ENCODE measurements around the gene UST.
"Not testable (repeated sequence)": the region's sequence is repeated elsewhere in the genome, so short reads cannot be mapped to it uniquely, and the experiment has no call there.

The UST gene

DNA sequence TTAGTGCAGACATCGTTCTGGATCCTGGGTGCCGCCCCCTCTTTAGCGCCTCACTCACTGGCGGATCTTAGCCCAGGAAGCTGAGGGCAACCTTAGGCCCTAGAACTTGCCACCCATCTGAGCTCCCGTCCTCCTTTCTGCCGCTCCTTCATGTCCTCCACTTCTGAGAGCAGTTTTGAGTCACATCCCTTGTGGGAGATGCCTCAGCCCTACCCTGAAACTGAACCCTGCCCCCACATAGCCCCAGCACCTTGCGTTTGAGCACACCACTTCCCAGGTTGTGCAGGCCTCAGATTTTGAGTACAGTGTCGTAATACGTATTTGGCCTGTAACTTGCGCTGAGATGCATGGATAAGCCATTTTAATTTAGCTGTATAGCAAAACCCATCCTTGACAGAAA, 169.7 kb downstream of the UST start:
- DNase-seq = not testable (repeated sequence)

DNA sequence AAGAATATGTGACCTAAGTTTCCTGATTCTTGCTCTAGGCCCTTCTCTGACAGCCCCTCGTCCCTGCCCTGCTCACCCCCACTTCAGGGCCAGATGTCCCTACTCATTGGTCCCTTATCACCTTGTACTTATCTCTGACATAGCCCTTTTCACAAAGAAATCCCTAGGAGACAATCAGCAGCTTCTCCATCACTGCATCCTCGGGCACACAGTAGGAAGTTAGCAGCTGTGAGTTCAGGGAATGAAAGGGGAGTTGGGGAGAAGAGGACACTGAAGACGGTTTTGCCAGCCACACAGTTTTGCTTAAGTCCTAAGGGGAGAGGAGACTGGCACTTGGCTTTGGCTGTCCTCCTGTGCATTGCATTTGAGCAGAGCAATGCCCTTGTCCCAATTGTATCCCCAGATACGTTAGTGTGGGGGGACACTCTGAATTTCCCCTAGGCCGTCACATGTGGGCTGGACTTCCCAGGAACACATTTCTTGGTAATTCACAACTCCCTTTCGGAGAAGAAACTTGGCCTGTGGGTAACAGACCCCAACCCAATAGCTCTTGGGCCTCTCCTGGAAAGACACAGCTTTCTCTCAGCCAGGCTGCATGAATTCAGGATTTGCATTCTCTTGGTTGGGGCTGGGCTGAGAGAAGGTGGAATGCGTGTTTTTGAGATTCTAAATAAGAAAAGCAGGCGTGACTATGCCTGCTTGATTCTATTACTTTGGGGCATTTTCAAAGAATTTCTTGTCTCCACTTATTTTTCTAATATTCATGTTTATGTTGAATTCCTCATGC, 177.6 kb downstream of the UST start:
- DNase-seq = no peak

DNA sequence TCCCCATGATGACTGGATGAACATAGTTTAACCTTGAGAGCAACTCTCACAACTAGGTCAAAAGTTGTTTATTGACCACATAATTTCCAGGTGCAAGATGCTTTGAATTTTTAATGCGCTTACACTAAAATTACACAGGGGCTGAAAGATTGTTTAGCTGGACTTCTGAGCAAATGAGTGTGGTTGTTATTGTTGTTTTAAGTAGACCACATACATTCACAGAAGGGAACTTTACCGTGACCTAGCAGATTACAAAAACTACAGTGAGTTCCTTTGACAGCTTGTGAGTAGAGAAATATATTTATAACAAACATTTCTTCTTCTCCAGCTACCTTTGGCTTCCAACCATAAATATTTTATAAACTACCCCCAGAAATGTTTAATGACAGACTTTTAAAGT, 178.9 kb downstream of the UST start:
- no peak for DNase-seq

DNA sequence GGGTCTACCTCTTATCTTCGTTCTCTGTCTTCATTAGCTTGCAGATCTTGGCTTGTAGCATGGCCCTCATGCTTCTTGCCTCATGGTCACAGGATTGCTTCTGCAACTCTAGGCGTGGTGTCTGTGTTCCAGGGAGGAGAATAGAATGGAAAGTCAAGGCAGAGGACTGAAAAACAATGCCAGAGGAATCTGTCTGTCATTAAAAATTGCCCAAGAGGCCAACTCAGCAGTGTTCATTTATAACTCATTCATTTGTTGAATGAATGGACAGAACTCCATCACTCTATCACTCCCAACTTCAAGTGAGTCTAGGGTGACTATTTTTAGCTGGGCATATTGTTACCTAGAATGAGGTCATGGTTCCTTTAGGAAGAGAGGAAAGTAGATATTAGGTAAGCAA, 179.6 kb downstream of the UST start:
- DNase-seq = no peak

DNA sequence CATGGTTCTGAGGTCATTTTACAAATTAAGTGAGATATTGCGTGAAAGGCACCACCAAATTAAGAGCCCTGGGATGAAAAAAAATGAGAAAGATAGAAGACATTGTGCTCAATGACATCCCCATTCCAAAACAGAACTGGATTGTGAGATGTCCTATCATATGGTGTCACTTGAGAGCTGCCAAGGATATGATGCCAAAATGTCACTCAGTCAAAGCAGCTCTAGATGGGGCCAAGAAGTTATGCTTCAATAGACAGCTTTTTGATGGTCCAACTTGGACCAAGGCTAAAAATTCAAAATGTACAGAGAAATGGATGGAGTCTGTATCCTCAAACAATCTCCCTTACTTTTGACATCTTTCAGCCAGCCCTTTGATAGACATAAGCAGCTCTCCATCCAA, 180.8 kb downstream of the UST start:
- DNase-seq = no peak

DNA sequence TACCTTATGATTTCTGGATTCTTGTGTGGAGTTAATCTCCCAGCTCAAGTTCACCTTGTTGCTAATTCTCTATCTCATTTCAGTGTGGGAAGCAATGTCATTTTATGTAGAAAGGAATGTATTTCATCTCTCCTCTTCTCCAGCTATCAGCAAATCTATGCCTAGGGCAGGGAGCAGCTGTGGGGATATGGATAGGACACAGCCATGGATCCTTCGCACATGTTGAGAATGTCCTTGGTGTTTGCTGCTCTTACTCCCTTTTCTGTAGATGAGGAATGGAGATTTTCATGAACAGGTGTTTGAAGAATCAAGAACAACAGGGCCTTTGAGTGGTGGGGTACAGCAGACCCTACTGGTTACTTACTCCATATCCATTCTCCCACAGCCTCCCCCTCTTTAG, 182.0 kb downstream of the UST start:
- no peak for DNase-seq

DNA sequence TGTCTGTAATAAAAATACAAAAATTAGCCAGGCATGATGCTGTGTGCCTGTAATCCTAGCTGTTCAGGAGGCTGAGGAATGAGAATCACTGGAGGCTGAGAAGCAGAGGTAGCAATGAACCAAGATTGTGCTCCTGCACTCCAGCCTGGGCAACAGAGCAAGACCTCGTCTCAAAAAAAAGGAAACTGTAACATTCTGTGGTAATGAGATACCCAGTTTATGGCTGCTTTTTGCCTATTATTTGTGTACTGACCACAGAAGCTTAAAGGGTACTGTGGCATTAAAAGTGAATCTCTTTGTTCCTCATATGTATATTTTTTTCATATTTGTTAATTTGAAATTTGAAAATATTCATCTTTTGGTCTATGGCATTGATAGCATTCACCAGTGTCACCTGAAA, 185.4 kb downstream of the UST start:
- no peak for DNase-seq

DNA sequence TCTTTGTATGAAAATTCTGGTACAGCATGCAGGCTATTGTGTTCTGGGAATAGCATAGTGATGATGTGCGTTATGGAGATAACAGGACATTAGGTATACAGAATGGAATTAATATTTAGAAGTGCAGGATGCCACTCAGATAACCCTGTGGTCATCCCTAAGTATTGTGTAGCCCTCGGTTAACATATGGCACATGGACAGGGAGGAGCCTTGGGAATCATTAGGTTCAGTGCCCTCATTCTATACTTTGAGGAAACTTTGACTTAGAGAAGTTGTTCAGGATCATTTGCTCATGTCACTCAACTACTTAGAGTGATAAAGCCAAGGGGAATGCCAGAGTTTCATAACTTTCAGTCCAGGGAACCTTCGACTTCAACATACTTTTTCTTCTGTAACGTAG, 185.9 kb downstream of the UST start:
- DNase-seq = no peak

DNA sequence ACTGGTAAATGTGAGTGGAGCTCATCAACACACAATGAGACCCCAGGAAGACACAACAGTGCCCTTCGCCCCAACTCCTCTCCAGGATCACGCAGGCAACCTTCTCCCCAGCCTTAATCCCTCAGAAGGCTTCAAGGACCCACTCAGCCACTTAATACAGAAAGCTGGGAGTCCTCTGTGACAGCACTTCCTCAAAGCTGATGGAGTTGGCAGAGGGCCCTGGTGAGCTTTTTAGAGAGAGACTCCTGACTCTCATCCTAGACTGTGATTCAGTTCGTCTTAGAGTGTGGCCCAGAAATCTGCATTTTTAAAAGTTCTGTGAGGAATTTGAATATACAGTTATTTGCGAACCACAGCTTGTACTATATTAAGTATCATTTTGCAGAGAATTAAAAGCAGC, 187.7 kb downstream of the UST start:
- no peak for DNase-seq

DNA sequence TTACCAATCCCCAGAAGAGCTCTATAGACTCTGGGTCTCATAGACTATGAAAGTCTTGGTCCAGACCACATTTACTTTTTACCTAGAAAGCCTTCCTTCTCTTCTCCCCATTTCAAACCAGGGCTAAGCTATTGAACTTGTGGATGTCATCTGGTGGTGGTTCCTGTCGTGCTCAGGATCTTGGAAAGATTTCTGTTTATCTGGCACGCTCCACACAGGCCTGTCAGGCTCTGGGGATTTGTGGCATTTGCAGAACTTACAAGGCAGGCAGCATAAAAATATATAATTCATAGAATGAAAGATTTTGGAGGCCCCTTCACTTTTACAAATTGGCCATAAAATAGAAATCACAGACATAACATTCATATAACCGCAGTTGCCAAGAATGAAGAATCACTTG, 188.1 kb downstream of the UST start:
- no peak for DNase-seq

DNA sequence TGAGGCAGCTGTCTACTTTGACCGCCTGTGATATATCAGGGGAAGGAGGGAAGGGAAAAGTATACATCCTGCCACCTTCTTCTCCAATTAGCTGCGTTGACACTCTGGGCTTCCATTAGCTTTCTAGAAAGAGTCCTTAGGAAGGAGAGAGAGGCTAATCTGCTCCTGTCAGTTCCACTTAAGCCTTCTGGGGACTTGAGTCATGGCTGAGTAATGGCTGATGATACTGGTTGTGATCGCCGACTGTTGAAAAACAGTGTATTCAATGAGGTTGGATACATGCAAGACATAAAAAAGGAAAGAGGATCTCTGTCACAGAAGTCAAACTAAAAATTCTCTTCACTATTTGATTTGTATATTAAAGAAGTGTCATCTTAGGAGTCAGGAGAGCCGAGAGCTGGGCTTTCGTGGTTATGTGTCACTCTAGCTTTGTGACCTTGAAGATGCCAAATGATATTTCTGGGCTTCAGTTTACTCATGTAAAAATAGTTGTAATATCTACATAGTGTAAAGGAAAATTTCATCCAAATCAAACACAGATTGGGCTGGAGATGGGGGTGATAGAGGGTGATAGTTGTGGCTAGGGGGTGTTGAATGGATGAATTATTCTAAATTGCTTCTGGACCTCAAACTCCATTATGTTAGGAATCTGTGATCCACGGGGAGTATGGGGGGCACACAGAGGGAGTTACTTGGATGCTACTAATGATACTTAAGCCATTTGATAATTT, 189.0 kb downstream of the UST start:
- DNase-seq = no peak

DNA sequence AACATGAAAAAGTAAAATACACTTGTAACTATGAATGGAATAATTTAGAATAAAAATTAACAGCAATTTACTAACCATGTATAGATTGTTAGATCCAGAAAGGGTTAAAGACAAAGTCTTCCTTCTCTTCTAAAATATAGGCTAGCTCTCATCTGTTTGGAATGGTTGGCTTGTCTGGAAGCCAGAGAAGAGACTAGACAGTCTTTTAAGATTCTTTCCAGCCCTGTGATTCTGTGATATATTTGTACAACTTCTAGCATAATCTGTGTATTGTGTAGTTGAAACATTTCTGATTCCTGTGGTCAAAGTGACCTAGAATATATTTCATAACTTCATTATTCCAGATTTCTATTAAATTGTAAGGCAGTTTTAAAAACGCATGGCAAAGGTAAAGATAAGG, 196.6 kb downstream of the UST start:
- no peak for DNase-seq

DNA sequence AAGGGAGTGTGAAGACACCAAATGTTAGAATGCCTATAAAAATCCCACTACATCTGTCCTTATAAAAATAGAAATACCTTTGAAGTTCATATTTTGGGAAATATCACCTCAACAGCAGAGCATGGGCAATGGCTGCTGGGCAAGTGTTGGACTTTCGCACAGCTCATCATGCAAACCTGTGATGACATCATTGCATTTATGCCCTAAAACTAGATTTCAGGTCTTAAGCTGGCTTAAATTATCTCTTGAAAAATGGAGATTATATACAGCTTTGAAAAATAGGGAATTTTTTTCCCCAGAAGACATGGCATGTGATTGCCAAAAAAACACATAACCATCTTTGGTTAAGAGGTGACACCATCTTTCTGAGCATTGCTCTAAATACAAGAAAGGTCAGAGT, 197.8 kb downstream of the UST start:
- DNase-seq = no peak

DNA sequence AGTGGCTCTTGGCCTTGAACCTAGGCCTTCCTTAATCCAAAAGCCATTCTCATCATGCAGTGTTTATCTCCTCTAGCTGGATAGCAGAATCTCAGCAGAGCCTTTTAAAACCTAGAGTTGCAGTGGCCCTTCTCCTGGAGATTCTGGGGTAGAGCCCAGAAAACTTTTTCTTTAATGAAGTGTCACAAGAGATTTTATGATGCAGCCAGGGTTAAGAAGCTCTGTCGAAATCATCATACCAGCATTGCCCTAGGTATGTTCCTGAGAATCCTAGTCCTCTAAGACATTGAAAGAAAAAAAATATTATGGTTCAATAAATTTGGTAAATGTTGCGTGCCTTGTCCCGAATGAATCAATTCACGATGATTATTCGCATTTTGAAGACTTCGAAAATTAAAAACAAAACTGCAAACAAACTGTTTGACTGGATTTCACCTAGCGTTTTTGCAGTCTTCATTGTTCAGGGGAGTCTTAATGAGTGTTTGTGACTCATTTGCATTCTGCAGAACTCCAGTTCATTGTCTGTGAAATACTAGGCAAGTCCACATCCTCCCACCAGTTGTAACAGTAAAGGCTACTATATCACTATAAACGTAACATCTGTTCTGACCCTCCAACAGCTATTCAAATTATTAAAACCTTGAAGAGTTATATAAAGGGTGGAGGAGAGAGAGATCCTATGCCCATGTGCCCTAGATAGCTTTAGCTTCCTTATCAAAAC, 198.6 kb downstream of the UST start:
- no peak for DNase-seq

DNA sequence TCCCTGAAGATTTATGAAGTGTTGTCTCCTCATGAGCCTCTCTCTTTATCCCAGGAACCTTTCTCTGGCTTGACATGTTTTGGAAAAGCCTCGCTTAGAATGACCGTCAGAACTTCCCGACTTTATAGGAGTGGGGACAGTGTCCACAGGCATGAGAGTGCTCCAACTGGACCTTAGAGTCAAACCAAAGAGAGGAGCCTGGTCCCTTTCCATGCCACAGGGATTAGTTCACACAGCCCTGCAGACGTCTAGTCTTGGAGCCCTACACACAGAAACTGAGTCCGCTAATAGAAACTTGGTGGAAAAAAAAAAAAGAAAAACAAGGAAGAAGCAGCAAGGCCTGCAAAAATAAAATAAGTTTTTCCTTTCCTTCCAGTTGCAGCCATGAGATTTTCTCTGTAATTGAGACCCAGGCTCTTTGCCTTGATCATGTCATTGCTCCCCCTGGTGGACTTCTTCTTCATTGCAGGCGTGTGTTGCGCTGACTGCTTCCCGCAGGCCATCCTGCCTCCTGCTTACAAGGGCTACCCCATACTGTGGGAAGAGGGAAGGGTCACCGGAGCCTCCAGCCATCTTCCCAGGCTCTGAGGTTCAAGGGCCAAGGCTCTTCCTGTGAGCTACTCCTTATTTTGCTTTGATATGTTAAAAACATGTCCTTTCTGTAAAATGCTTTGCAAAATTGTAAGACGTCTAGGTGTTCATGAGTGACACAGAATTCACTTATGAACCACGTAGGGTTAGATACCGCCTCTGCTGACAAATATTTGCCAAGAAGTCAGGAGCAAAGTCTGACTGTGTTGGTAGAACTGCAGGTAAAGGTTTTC, 201.0 kb downstream of the UST start:
- peak; percentile 70 for DNase-seq

DNA sequence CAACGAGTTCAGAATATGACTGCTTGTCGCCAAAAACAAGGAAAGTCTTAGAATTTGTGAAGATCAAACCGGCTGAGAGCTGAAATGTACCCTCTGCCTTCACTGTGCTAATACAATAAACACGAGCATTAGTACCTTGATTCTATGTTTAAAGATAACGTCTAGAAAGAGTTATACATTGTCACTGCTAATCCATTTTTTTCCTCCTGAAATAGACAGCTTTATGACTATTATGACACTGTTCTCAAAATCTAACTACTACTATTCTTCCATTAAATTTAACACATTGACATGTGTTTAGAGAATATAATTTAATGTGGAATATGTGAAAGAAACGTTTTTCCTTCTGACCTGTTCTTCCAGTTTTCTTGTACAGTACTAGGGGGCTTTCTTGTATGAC, 204.8 kb downstream of the UST start:
- no peak for DNase-seq

DNA sequence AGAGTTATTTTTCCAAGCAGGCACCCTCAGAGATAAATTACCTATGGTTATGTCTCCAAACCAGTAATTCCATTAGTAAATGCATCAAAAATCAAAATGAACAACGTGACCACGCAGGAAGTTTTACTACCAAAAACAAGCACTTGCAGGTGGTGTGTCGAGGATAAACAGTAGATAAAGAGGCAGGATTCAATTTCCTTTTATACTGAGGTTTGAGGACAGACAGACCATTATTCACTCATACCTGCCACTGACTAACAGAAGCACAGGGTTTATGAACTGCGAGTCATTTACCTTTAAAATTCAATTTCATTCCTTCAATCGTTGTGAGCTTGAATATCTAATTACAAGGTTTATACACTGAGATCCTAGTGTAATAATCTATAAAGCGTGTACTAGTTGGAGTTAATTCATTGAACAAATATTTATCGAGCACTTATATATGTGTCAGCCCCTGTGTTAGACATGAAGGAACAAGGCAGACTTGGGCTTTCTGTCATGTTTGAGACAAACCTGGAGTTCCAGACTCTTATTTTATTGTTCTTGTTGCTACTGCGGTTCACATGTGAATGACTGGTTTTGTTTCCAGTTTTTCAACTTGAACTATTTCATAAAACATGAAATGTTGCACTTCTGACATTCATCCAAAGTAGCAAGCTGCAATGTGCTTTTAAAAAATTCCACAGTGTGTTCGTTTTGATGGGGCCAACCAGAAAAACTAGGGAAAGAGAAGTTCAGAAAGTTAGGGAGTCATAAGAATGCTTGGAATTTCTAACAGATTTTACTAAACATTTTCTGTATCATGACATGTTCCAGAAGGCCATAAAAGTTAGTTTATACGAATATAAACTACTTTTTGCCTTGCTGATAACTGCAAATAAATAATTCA, 205.6 kb downstream of the UST start:
- no peak for DNase-seq

DNA sequence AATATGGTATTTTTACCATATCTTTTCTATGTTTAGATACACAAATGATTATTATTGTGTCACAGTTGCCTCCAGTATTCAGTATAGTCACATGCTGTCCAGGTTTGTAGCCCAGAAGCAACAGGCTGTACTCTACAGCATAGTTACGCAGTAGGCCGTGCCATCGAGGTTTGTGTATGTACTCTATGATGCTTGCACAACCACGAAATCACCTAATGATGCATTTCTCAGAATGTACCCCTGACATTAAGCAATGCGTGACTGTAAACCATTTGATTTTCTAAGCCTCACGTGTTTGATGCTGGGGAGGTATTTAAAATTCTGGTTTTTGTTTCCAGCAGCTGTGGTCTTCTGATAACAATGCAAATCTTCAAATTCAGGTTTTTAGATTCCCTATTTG, 207.6 kb downstream of the UST start:
- DNase-seq = no peak

DNA sequence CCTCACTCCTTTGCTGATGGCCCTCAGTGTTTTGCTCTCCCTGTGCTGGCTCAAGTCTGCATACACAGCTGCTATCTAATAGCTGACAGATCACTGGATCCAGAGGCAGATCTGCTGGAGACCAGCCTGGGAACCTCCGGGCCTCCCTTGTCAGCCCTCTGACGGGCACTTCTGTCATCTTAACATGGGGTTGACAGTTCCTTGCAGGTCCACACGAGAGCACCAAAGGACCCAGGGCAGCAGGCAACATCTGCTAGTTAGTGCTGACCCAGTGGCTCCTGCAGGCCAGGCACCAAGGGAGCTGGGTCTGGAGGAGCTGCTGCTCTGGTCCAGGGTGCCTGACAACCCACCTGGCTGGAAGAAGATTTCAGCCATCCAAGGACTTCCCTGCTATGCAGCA, 208.1 kb downstream of the UST start:
- no peak for DNase-seq

DNA sequence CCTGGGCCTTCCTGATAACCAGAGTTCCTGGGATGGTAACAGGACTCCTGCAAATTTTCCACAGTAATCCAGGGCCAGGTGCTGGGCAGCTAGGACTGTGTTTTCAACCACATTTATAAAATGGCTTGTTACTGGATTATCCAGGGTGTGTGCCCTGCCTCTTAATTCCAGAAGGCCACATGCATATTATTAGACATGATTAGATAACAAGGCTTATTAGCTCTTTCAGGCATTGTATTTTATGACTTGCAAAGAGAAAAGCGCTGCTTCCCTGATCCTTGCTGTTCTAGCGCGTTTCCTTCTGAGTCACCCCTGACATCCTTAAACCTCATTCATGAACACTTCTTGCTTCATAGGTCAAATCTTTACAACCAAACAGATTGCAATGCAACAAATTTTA, 208.6 kb downstream of the UST start:
- no peak for DNase-seq

DNA sequence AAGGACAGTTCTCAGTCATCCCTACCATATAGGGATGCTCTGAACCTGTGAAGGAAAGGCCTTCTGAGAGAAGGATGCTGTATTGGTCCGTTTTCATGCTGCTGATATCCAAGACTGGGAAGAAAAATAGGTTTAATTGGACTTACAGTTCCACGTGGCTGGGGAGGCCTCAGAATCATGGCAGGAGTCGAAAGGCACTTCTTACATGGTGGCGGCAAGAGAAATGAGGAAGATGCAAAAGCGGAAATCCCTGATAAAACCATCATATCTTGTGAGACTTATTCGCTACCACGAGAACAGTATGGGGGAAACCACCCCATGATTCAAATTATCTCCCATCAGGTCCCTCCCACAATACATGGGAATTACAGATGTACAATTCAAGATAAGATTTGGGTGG, 209.3 kb downstream of the UST start:
- DNase-seq = not testable (repeated sequence)

DNA sequence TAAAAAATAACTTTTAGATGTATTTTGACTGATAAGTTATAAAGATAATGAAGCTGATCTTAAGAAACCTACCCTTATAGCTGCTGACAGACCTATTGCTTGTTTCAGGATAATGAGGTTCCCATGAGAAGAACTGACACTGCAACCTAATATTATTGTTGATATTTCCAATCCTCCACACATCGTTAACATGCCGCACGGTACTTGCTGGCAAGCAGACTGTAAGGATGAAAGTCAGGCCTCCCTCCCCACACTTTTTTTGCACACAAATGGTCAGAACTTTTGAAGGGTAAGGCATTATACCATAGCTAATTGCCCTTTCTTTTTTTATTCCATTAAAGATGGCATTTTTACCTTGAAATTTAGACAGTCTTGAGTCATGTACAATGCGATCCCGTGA, 210.9 kb downstream of the UST start:
- no peak for DNase-seq
